Fibroblast of upper back skin (primary cell): ENCODE measurements around the gene DDX54.
"Not testable (repeated sequence)": the region's sequence is repeated elsewhere in the genome, so short reads cannot be mapped to it uniquely, and the experiment has no call there.

Source experiments
- DNase-seq: peaks from one replicate; pipeline ENCODE4 v3.0.0-alpha.2; 2013

DDX54 gene

GRCh38 chr12:113136990-113137511, 48.2 kb downstream of the DDX54 start:
- no peak for DNase-seq

DNA sequence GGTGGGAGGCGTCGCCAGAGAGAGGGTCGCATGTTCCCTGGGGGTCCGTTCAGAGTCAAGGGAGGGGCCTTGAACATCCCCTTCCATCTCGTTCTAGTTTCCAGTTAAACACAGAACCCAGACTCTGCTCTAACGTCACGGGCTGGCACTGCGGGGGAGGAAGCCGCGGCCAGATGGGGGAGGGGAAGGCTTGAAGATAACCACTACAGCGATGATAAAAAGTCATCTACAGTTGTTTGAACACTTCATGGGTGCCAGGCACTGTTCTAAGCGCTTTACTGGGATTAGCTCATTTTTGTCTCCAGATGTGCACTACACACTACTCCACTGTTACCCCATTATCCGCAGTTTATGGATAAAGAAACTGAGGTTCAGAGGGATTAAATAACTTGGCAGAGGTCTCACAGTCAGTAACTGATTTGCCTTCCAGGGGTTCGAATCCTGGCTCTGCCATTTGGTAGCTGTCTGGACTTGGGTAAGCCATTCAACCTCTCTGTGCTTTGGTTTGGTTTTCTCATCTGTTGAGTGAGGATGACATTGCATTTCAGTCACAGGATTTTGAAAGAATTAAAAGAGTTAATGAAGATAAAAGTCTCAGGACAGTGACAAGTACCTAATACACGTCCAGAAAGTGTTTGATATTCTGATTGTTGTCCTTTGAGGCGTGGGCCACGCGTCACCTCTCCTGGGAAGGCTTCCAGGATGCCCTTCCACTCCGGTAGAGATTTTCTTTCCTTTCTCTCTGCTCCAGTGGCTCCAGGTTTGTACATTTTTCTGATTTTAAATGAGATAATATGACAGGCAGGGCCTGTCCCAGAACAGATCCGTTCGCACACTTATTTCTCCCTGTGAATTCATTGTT, 48.9 kb downstream of the DDX54 start:
- DNase-seq: no peak

DNA sequence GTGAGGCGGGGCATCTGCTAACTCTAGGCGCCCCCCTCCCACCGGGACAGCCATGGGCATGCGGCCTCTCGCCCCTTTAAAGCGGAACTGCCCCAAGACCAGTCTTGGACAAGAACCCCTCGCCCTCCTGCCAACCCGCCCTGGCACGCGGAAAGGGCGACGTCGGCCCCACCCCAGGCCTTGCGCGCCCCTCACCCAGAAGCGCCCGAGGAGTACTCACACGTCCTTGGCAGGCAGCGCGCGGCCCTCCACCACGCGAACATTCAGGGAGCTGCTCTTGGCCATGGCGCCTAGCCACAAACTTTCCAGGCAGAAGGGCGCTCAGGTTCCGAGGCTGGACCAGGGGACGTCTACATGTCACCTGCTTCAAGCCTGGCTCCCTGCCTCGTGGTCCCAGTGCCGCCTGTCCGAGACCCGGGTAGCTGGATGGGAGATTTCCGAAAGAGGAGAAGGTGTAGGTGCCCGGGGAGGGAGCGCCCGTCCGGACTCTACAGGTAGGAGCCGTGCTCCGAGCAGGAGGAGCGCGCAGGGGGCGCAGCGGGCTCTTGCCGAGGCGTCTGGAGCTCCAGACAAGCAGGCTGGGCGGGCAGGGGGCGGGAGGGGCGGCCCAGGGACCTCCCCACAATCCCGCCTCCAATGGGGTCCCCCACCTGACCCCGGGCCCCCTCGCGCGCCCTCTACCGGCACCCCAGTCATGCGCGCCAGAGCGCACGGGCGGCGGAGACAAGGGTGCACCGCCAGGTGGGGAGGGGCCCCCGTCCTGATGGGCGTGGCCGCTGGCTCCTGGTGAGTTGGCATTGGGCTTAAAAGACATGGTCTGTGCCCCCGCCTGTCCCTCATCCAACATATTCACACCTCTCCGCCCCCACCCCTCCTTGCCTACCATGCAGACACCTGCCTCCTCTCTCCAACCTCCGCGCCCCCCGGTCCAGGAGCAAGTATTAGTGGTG, 49.8 kb downstream of the DDX54 start, which contains the start of gene RASAL1:
Gene RASAL1, minus strand, starts transcription at position 584 of the 950 bp plus-strand sequence. Its CDS starts 299 bp downstream, at position 285.
- DNase-seq: no peak

- DNase-seq: no peak
These were observed 50.7 kb downstream of the DDX54 start for GRCh38 chr12:113134521-113134951.

DNA sequence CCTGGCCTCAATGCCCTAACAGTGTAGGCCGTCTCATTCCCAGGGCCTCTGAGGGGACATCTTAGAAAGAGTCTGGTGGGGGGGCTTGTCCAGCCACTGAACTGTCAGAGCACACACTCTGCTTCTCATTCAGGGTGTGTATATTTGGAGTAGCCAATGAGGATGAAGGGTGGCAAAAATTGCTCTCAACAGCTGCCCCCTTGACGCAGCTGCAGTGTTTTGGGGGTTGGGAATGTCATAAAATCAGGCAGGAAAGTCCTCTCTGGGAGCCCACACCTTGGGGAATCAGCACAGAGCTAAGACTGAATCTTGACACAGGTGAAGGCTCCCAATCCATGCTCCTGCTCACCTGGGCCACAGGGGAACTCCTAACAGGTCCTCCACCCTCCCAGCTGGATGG, 51.2 kb downstream of the DDX54 start:
- no peak for DNase-seq

GRCh38 chr12:113133666-113134065, 51.6 kb downstream of the DDX54 start:
- DNase-seq: no peak

GRCh38 chr12:113133036-113133435, 52.2 kb downstream of the DDX54 start:
- no peak for DNase-seq

- no peak for DNase-seq
These were observed 53.7 kb downstream of the DDX54 start for GRCh38 chr12:113131556-113131955.

GRCh38 chr12:113130457-113131135, 54.7 kb downstream of the DDX54 start:
- no peak for DNase-seq

DNA sequence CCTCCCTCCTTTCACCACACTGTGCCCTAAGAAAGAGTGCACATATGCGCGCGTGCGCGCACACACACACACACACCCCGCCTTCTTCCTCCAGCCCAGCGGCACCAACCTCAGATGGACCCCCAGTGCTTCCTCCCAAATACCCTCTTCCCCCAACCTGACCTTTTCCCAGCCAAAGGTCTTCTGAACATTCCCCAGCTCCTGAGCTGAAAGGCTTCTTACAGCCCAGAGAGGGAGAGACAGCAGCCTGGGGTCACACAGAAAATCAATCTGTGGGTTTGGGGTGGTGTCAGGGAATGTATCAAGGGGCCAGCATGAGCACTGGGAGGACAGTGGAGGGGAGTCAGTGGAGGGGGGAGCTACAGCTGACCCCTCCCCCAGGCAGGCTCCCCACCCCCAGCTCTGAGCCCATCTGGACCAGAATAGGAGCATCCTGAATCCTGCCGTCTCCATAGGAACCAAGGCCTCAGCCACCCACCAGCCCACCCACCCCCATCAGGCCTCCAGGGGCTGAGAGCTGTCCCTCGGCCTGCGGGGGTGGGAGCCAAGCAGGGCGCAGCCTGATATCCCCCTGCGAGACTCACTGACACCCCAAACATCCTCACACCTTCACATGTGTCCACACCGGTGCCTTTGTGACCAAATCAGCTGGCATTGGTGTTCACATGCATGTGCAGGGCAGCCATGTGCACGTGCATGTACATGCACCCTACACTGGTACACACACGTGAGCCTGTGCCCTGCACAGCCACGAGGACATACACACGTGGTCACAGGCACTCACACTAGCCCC, 55.4 kb downstream of the DDX54 start:
- DNase-seq: no peak

DNA sequence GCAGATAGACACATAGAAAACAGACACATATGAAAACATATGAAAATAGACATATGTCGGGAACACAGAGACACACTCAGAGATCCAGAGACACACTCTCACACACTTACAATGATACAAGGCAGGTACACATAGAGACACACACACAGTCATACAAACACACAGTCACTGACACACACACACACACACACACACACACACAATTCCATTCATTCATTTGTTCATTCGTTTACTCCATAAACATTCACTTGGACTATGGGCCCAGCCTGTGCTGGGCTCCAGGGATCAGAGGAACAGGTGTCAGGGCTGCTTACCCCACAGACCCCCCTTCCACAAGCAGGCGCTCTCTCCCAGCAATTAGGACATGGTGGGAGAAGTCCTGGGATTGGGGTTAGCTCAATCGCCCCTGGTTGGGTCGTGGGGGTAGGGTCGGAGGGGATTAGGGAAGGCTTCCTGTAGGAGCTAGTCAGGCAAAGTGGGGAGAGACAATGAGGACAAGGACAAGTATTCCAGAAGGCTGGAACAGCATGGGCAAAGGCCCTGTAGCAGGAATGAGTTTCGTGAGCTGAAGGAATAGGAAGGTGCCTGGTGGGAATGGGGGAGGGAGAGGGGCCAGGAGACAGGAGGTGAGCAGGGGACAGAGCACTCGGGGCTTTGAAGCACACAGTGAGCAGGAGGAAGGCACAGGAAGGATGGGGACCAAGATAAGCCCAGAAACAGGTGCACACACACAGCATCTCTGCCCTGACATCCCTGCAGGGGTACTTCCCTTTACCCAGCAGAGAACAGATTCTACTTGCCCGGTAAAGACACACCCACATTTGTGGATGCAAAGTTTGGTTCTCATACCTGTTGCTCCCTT, 56.2 kb downstream of the DDX54 start:
- DNase-seq: no peak

DNA sequence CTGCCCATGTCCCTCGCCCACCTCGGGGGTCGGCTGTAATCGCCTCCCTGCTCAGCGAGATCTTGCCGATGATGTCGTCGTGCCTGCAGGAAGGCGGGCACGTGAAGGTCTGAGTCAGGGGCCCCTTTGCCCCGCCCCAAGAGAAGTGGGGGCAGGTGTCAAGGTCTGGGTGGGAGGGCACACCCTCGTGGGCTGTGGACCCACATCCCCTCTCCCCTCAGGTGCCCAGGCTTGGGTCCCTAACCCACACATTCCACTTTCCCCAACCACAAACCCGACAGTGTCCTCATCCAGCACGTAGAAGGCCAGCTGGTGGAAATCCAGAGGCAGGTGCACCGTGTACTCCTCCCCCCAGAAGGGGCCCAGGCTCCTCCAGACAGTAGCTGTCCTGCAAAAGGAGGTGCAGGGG, 57.5 kb downstream of the DDX54 start:
- DNase-seq: no peak

GRCh38 chr12:113120670-113121370, 64.5 kb downstream of the DDX54 start:
- no peak for DNase-seq

DNA sequence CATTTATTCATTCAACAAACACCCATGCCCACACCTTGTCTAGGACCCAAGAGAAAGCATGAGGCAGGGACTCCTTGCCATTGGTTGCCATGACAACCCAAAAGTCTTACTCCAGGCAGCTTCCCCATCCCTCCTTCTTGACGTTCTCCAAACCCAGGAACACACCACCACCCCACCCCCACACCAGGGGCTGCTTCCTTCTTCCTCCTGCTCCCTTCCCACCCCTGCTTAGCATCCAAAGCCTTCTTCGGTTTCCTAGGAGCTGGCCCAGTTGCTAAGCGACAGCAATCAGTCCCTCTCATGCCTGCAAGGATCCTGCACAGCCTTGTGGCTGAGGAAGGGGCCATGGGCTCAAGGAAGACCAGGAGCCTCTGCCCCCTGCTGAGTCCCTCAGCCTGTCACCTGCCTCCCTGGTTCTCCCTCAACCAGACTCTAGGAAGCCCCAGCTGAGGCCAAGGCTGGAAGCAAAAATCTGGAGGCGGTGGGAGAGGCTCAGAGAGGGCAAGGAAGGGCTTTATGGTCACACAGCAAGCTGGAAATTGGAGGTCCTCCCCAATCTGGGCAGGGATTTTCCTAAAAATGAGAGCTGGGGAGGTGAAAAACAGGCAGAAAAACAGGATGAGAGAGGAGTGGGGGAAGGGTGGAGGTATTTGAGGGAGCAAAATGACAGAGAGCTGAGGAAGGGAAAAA, 65.2 kb downstream of the DDX54 start:
- no peak for DNase-seq

GRCh38 chr12:113118142-113118541, 67.1 kb downstream of the DDX54 start:
- no peak for DNase-seq

- not testable (repeated sequence) for DNase-seq
These were observed 67.6 kb downstream of the DDX54 start for GRCh38 chr12:113117684-113118083.

DNA sequence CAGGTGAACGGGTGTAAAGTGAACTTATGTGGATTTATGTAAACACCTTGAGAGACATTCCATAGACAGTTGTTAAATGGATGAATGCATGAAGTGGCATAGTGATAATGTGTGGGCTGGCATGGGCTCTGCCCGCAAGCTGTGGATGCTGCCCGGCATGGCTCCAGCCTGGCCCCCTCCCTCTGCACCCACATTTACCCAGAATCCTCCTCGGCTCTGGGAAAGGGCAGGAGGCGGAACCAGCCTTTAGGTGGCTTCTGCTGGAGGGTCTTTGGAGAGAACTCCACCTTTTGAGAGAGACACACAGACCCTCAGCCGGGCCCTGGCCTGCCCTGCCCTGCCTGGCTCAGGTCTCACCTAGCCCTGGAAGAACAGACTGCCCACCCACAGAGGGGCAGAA, 68.4 kb downstream of the DDX54 start:
- DNase-seq: no peak

- no peak for DNase-seq
These were observed 69.7 kb downstream of the DDX54 start for GRCh38 chr12:113115455-113116126.
